Ovary (tissue), 9 donors: Measurements from ENCODE around the gene ELFN1. TPM values are rescaled to one million over a fixed set of nuclear protein-coding genes. Genes with fewer than 3 reads are reported as not detected.

Experiments
- DNase-seq, 5 donors: peaks; one replicate each; pipeline ENCODE4 v3.0.0-alpha.2; 2019 to 2020
- H3K27ac ChIP-seq, 2 donors: fragments of 200-600 bp; one replicate each; pipeline versions ENCODE4 v1.5.1 to v1.8.0; 2019 to 2022
- H3K27me3 ChIP-seq: fragments of 200-600 bp; one replicate; pipeline ENCODE4 v1.8.0; 2022
- H3K36me3 ChIP-seq: fragments of 200-600 bp; sonication (generic); one replicate; pipeline ENCODE4 v1.5.1; 2019
- H3K4me1 ChIP-seq: one replicate; pipeline ENCODE4 v1.8.1; 2013; ENCODE audit warnings: mild to moderate bottlenecking, moderate library complexity; ENCODE audit not compliant: insufficient read depth
- H3K4me3 ChIP-seq: fragments of 200-600 bp; sonication (generic); one replicate; pipeline ENCODE4 v1.5.1; 2017
- H3K9me3 ChIP-seq, 2 donors: fragments of 200-600 bp in 1 of 2; sonication (generic) in 1 of 2; one replicate each; pipeline versions ENCODE4 v1.5.1 to v1.8.1; 2013 to 2019; ENCODE audit warnings: mild to moderate bottlenecking in 1 of 2, moderate library complexity in 1 of 2
- CTCF ChIP-seq, 3 donors: fragments of 450-650 bp in 2 of 3; fragments of 200-600 bp in 1 of 3; IDR thresholded peaks; one replicate each; pipeline versions ENCODE4 v1.5.1 to v1.8.0; 2016 to 2022; ENCODE audit warnings: antibody characterized with exemption in 3 of 3, mild to moderate bottlenecking in 1 of 3
- EP300 ChIP-seq: sonication (generic); formaldehyde crosslinking; IDR thresholded peaks from one replicate; pipeline ENCODE4 v1.6.1; 2017; ENCODE audit warnings: antibody characterized with exemption
- POLR2A ChIP-seq: fragments of 450-650 bp; IDR thresholded peaks from one replicate; pipeline ENCODE4 v1.6.1; 2017; ENCODE audit warnings: antibody characterized with exemption, mild to moderate bottlenecking, moderate library complexity
- WGBS, 3 donors: extraction: QIAGEN DNeasy Blood & Tissue Kit in 1 of 3; methylation state at CpG; one replicate each; pipeline versions ENCODE4 v1.1.5 to v1.1.7; 2013 to 2017; 5-methylcytosine and 5-hydroxymethylcytosine counted together
- intact Hi-C, 4 donors: fragments of 100-400 bp; cut with DNase I; formaldehyde crosslinking; loops; one replicate each; pipeline versions ENCODE4 v1.11.0 to v1.15.1; 2022 to 2023
- polyA plus RNA-seq, 2 donors: library from polyadenylated mRNA; stranded (reverse); fragments of 200-250 nt in 1 of 2; fragments of 350-450 nt in 1 of 2; fragmentation: Illumina TruSeq in 1 of 2; extraction: RNeasy Lipid Tissue Mini Kit (QIAGEN cat#74804) in 1 of 2; gene quantifications; one replicate each; pipeline ENCODE4 v1.2.3, GENCODE V29; 2013 to 2014
- total RNA-seq, 7 donors: library from RNA; depleted of rRNA in 2 of 7; stranded (reverse); fragments of >200 nt in 2 of 7; fragmentation: NEBNext Ultra II Directional in 3 of 7; extraction: Animal tissue kit (Norgen Biotek cat#: 25700) in 3 of 7; gene quantifications; one replicate each; pipeline versions ENCODE4 v1.1.0 to v1.2.4, GENCODE V29; 2016 to 2023
- donor health status: DM: no; HTN: no; CAD: no; lungs with moderate emphysema.
- donor health status: DM: no; HTN: no; CAD: no.
- donor health status: Bipolar disorder and iron deficiency.
- donor health status: DM: yes; HTN: yes; CAD: no.
- donor health status: DM: no; HTN: no; CAD: no.
- donor health status: DM: yes; HTN: yes; CAD: no.

Gene ELFN1
- total and polyA plus RNA-seq, 9 donors, result 0.05 to 1.5 (median 0.60) TPM

- intact Hi-C loops, result no loop called here
- peaks cover 0 to 4% of the 10 kb centered on the region in 2 donors for H3K9me3 ChIP-seq
- no peaks in the 10 kb centered on the region for H3K4me1 ChIP-seq
- no peak overlapping the region for H3K4me3 ChIP-seq
- no peak for DNase-seq
- no peak overlapping the region for H3K27ac ChIP-seq
- H3K36me3 ChIP-seq, result no peaks in the 10 kb centered on the region
- no peak for TF ChIP-seq EP300
- TF ChIP-seq CTCF (IDR thresholded peaks at IDR 0.05), result no peak
- no peak for TF ChIP-seq POLR2A
- WGBS, 3 donors, result 69 to 83% (median 76%) methylated on average over 7 of the region's 7 CpGs
- no peaks in the 10 kb centered on the region for H3K27me3 ChIP-seq
These were observed 49.8 kb downstream of the ELFN1 start for GRCh38 chr7:1719913-1720312.

- intact Hi-C loops, result no loop called here
- DNase-seq, result no peak
- H3K27ac ChIP-seq, result no peak overlapping the region
- no peaks in the 10 kb centered on the region for H3K27me3 ChIP-seq
- no peak overlapping the region for H3K4me3 ChIP-seq
- H3K9me3 ChIP-seq, result peaks cover 0 to 4% of the 10 kb centered on the region in 2 donors
- H3K36me3 ChIP-seq, result no peaks in the 10 kb centered on the region
- WGBS, 3 donors, result 86 to 88% (median 87%) methylated on average over 7 to 8 of the region's 8 CpGs
- TF ChIP-seq POLR2A (no peak), CTCF (IDR thresholded peaks at IDR 0.05) (no peak), EP300 (no peak)
- no peaks in the 10 kb centered on the region for H3K4me1 ChIP-seq
These were observed 50.2 kb downstream of the ELFN1 start for GRCh38 chr7:1720326-1720725.

DNA sequence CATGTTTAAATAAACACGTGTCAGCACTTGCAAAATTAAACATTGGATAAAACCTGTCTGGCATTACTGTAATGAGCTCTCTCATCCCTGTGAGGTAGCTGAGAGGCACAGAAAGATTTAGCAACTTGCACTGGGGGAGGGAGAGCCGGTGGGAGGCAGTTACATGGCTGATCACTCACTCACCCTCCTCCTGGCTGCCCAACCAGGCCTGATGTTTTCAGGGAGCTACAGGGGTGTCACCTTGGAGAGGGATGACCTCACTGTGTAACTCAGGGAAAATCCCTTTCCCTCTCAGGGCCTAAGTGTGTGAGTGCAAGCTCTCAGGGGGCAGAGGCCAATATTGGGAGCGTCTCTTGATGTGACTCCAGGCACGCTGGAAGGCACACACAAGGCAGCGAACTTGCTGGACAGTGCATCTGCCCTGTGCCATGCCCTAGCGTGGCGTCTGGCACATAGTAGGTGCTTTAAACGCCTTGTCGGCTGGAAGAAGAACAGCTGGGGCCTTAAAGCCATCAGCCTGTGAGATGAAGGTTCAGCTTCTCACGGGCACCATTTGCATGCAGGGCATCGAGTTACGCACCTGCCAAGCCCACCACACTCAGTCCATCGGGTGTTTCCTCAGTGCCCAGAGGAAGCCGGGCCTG is 51.1 kb downstream of the ELFN1 start:
- Histone ChIP-seq H3K4me1 (no peaks in the 10 kb centered on the region), H3K9me3 (peaks cover 0 to 4% of the 10 kb centered on the region in 2 donors), H3K27me3 (no peaks in the 10 kb centered on the region), H3K4me3 (no peak overlapping the region), H3K36me3 (no peaks in the 10 kb centered on the region), H3K27ac (no peak overlapping the region)
- intact Hi-C loops, result no loop called here
- no peak for DNase-seq
- TF ChIP-seq EP300 (no peak), POLR2A (no peak), CTCF (IDR thresholded peaks at IDR 0.05) (no peak)
- 71 to 73% (median 72%) methylated on average over 14 of the region's 14 CpGs for WGBS, 3 donors

DNA sequence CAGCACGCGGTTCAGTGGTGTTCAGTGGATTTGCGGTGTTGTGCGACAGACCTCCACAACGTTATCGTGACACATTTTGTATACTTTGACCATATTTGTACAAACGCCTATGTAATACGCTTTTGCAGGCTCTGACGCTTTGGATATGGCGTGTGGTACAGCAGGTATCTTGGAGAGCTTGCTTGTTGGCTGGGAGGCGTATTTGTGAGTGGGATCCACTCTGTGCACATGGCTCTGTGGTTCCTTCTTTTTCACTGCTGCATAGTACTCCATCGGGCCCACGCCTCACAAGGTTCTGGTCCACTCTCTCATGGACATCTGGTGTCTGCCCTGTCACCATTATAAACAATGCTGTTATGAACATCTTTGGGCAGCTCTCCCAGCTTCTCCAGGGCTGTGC is 53.2 kb downstream of the ELFN1 start:
- intact Hi-C loops, result no loop called here
- no peak for TF ChIP-seq EP300
- no peak for TF ChIP-seq CTCF (IDR thresholded peaks at IDR 0.05)
- no peak for TF ChIP-seq POLR2A
- Histone ChIP-seq H3K9me3 (peaks cover 0 to 4% of the 10 kb centered on the region in 2 donors), H3K27ac (no peak overlapping the region), H3K36me3 (no peaks in the 10 kb centered on the region), H3K27me3 (no peaks in the 10 kb centered on the region), H3K4me3 (no peak overlapping the region), H3K4me1 (no peaks in the 10 kb centered on the region)
- WGBS, 3 donors, result 94 to 96% (median 94%) methylated on average over 13 of the region's 13 CpGs
- no peak for DNase-seq
